Parathyroid adenoma (tissue), 2 donors: Measurements from ENCODE around the gene SFXN5.

Source experiments
- H2AFZ ChIP-seq: fragments of 300-600 bp; sonication (generic); one replicate; pipeline ENCODE4 v1.7.0; 2017; ENCODE audit warnings: antibody characterized with exemption, mild to moderate bottlenecking
- H3K27ac ChIP-seq: fragments of 300-600 bp; sonication (generic); one replicate; pipeline ENCODE4 v1.7.0; 2017
- H3K27me3 ChIP-seq: fragments of 300-600 bp; sonication (generic); one replicate; pipeline ENCODE4 v1.7.0; 2017; ENCODE audit warnings: low read length; ENCODE audit not compliant: control insufficient read depth, insufficient read depth
- H3K36me3 ChIP-seq: fragments of 300-600 bp; sonication (generic); one replicate; pipeline ENCODE4 v1.7.0; 2017; ENCODE audit warnings: low read length; ENCODE audit not compliant: control insufficient read depth, insufficient read depth
- H3K4me1 ChIP-seq: fragments of 300-600 bp; sonication (generic); one replicate; pipeline ENCODE4 v1.7.0; 2017; ENCODE audit warnings: control low read depth
- H3K4me2 ChIP-seq: fragments of 300-600 bp; sonication (generic); one replicate; pipeline ENCODE4 v1.7.0; 2017; ENCODE audit warnings: low read length
- H3K4me3 ChIP-seq: fragments of 300-600 bp; sonication (generic); one replicate; pipeline ENCODE4 v1.7.0; 2017; ENCODE audit warnings: low read depth, low read length
- H3K79me2 ChIP-seq: fragments of 300-600 bp; sonication (generic); one replicate; pipeline ENCODE4 v1.7.0; 2017; ENCODE audit warnings: control low read depth
- H3K9ac ChIP-seq: fragments of 300-600 bp; sonication (generic); one replicate; pipeline ENCODE4 v1.7.0; 2017; ENCODE audit warnings: mild to moderate bottlenecking
- H3K9me3 ChIP-seq: fragments of 300-600 bp; sonication (generic); one replicate; pipeline ENCODE4 v1.7.0; 2017; ENCODE audit warnings: low read length; ENCODE audit not compliant: control insufficient read depth
- TF ChIP-seq, protein P1 (sequence below): fragments of 300-600 bp; sonication (generic); IDR thresholded peaks from one replicate; pipeline ENCODE4 v1.7.0; 2017; ENCODE audit warnings: antibody characterized with exemption, mild to moderate bottlenecking
- donor health status: primary hyperparathyroidism.

SFXN5 gene

DNA sequence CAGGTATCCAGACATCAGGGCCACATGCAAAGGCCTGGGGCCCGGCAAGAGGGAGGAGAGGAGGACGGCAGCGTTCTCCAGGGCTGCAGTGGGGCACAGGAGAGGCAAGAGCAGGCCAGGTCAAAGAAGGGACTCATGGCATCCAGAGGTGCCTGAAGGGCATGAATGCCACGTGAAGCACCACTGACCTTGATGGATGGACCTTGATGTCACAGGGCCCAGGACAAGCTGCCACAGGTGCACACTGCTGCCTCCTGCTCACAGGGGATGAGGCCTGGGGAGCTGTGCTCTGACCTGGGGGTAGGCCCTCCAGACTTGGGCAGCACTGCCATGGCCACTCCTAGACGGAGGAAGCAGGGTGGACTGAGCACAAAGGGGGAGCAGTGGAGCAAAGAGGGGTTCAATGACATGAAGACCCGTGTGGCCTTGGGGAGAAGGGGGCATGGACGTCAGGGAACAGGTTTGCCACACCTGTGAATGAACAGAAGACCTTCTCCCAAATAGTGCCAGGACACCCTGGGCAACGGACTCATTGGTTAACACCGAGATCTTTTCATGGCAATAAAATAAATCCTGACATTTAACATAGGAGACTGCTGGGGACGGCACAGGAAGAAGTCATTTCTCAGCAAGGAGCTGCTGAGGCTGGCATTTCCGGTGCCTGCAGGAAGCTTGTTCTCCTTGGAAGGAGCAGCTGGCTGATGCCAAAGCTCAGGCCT, 88.6 kb downstream of the SFXN5 start:
- Histone ChIP-seq H3K9me3 (no peaks in the 10 kb centered on the region), H3K36me3 (no peaks in the 10 kb centered on the region), H3K79me2 (no peaks in the 10 kb centered on the region), H3K4me1 (peaks cover 10% of the 10 kb centered on the region), H3K27ac (no peak overlapping the region), H3K9ac (no peak overlapping the region), H3K4me2 (no peak overlapping the region), H3K4me3 (no peak overlapping the region), H3K27me3 (no peaks in the 10 kb centered on the region), H2AFZ (no peak overlapping the region)
- TF ChIP-seq, protein P1, sequence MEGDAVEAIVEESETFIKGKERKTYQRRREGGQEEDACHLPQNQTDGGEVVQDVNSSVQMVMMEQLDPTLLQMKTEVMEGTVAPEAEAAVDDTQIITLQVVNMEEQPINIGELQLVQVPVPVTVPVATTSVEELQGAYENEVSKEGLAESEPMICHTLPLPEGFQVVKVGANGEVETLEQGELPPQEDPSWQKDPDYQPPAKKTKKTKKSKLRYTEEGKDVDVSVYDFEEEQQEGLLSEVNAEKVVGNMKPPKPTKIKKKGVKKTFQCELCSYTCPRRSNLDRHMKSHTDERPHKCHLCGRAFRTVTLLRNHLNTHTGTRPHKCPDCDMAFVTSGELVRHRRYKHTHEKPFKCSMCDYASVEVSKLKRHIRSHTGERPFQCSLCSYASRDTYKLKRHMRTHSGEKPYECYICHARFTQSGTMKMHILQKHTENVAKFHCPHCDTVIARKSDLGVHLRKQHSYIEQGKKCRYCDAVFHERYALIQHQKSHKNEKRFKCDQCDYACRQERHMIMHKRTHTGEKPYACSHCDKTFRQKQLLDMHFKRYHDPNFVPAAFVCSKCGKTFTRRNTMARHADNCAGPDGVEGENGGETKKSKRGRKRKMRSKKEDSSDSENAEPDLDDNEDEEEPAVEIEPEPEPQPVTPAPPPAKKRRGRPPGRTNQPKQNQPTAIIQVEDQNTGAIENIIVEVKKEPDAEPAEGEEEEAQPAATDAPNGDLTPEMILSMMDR, result no peak

DNA sequence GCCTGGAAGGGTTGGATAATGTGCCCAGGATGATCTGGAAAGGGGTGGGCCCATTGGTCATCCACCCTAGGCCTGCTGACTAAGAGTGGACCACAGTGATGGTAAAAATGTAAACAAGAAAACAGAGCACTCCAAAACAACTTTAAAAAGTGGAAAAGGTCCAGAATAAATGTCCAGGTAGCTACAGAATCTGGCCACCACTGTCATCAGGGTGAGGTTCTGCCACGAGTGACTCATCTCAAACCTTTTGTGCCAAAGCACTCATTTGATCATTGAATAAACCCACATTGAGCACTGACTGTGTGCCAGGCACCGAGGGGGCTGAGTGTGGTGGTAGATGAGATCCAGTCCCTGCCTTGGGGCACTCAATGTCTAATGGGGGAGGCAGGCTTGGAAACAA, 89.3 kb downstream of the SFXN5 start:
- no peaks in the 10 kb centered on the region for H3K9me3 ChIP-seq
- H3K79me2 ChIP-seq, result no peaks in the 10 kb centered on the region
- H3K9ac ChIP-seq, result no peak overlapping the region
- H3K27me3 ChIP-seq, result no peaks in the 10 kb centered on the region
- TF ChIP-seq, protein P1, result no peak
- peaks cover 10% of the 10 kb centered on the region for H3K4me1 ChIP-seq
- H3K27ac ChIP-seq, result no peak overlapping the region
- no peaks in the 10 kb centered on the region for H3K36me3 ChIP-seq
- H3K4me2 ChIP-seq, result no peak overlapping the region
- no peak overlapping the region for H3K4me3 ChIP-seq
- no peak overlapping the region for H2AFZ ChIP-seq

DNA sequence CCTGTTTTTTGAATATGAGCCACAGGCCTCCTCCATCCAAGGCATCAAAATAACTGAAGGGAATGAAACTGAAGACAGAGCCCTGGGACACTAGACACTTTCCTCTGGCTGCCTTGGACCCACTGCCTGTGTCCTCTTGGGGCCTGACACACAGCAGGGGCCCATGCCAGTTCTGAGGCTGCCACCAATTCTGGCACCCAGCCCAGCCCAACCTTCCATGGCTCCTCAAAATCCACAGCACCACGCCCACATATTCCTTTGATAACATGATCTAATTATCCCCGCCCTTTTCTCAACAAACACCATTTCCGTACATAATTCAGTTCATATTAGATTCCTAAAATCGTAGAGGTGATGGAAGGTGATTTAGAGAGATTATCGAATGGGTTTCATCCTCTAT, 90.0 kb downstream of the SFXN5 start:
- H3K9me3 ChIP-seq, result no peaks in the 10 kb centered on the region
- no peaks in the 10 kb centered on the region for H3K36me3 ChIP-seq
- no peak overlapping the region for H3K27ac ChIP-seq
- peaks cover 9% of the 10 kb centered on the region for H3K4me1 ChIP-seq
- H3K27me3 ChIP-seq, result no peaks in the 10 kb centered on the region
- H3K4me3 ChIP-seq, result no peak overlapping the region
- no peak overlapping the region for H3K4me2 ChIP-seq
- no peaks in the 10 kb centered on the region for H3K79me2 ChIP-seq
- no peak overlapping the region for H2AFZ ChIP-seq
- TF ChIP-seq, protein P1, result no peak
- no peak overlapping the region for H3K9ac ChIP-seq

DNA sequence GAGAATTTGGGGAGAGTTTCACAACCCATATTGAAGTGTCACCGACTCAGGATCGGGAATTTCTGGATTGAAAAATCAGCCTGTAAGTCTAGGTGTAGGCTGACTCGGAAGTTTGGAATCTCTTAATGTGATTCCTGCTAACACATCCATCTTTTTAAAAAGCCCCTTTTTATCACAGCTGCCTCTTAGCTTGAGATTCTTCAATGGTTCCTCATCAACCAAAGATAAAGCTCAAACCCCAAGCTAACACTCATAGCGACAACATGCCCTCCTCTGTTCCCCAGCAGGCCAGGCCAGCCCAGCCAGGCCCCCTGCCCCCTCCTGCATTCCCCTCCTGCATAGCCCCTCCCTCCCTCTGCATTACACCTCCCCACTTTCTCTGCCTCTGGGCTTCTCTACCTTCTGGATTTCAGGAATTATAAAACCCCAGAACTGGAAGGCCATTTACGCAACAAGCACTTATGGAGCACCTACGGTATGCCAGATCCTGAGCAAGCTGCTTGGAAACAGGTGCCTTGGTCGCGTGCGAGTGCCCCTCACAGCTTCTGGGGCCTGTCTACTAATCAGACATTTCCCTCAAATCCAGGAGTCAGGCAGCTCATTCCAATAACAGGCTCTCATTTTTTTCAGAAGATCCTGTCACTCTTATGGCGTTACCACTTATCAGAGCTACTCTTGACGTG, 90.8 kb downstream of the SFXN5 start:
- Histone ChIP-seq H3K9me3 (no peaks in the 10 kb centered on the region), H3K79me2 (no peaks in the 10 kb centered on the region), H3K4me2 (no peak overlapping the region), H3K27ac (no peak overlapping the region), H3K4me3 (no peak overlapping the region), H3K36me3 (no peaks in the 10 kb centered on the region), H2AFZ (no peak overlapping the region), H3K4me1 (peaks cover 2% of the 10 kb centered on the region), H3K9ac (no peak overlapping the region), H3K27me3 (no peaks in the 10 kb centered on the region)
- TF ChIP-seq, protein P1, result no peak

DNA sequence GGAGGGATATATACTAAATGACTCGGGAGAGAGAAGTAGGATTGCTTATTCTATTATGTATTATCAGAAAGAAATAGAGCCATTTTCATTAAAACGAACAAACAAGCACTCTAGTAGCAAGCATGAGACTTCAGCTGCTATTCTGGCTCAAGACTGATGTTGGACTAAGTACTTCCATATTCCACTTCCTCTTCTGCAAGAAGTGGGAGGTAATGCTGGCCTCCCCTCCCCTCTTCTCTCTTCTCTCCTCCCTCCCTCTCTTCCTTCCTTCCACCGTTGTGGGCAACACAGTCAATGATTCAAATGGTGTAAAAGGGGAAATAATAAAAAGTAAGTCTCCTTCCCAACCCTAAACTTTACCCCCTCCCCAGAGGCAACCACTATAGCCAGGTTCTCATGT, 91.6 kb downstream of the SFXN5 start:
- H3K27ac ChIP-seq, result no peak overlapping the region
- no peaks in the 10 kb centered on the region for H3K4me1 ChIP-seq
- H3K4me2 ChIP-seq, result no peak overlapping the region
- TF ChIP-seq, protein P1, result no peak
- no peaks in the 10 kb centered on the region for H3K27me3 ChIP-seq
- no peak overlapping the region for H3K9ac ChIP-seq
- no peaks in the 10 kb centered on the region for H3K9me3 ChIP-seq
- H2AFZ ChIP-seq, result no peak overlapping the region
- H3K4me3 ChIP-seq, result no peak overlapping the region
- H3K36me3 ChIP-seq, result no peaks in the 10 kb centered on the region
- H3K79me2 ChIP-seq, result no peaks in the 10 kb centered on the region
